ENCODE results near the gene EPHA4. TPM values are rescaled to one million over a fixed set of nuclear protein-coding genes. Genes with fewer than 3 reads are reported as not detected.

The EPHA4 gene
- total RNA-seq, 1 donor from 2014 or later: 24.0 TPM

DNA sequence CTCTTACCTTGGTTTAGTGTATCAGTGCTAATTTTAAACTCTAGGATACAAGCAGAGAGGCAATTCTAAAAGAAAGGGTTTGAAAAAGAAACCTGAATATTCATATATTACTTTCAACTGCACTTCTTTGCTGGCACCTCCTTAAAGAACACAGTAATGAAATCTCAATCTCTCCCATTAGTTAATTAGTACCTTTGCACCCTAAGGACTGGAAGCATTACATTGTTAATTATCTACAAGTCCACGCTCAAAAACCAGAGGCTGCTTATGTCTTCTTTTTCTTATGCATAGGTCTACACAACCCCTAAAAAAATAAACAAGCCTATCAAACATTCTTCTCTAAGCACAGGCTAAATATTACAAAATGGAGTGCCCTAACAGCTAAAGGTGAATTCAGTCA lies 20.2 kb downstream of the EPHA4 start:
- Histone ChIP-seq H3K4me1 (ENCODE audit: control insufficient read depth in 3 of 3, insufficient read depth in 3 of 3, low read length in 3 of 3) (peaks cover 6 to 11% (median 8%) of the 10 kb centered on the region in 3 donors), H3K27ac (ENCODE audit: low read depth, low read length) (no peak overlapping the region)

DNA sequence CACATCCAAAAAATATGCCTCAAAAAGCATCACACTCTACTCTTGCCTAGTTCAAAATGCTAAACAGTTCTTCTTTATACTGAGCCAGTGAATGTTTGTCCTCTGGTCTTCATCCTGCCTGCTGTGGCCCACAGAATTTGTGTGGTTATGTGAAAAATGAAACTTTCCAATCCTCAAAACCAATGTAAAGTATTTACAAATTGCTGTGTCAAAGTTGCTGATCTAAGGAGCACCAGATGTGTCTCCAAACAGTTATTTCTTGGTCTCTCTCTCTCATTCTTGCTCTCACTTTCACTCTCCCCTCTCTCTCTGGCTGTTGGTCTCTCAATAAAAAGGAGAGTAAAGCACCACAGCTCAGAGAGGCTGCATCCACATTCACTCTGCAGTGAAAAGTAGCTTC lies 23.0 kb downstream of the EPHA4 start:
- Histone ChIP-seq H3K36me3 (ENCODE audit: control insufficient read depth in 3 of 3, insufficient read depth in 3 of 3, low read length in 3 of 3) (no peaks in the 10 kb centered on the region), H3K9ac (ENCODE audit: low read depth in 1 of 3, low read length in 3 of 3) (no peak overlapping the region), H3K4me1 (ENCODE audit: control insufficient read depth in 3 of 3, insufficient read depth in 3 of 3, low read length in 3 of 3) (peaks cover 0 to 3% (median 0%) of the 10 kb centered on the region in 3 donors), H3K9me3 (ENCODE audit: control insufficient read depth in 3 of 3, low read length in 3 of 3) (no peaks in the 10 kb centered on the region), H3K27me3 (ENCODE audit: control insufficient read depth in 3 of 3, insufficient read depth in 3 of 3, low read length in 3 of 3) (no peaks in the 10 kb centered on the region), H3K27ac (ENCODE audit: low read depth, low read length) (no peak overlapping the region), H3K4me3 (ENCODE audit: low read length in 3 of 3) (no peak overlapping the region)

More for the DNA sequence above, 20.2 kb downstream of the EPHA4 start:
- no peaks in the 10 kb centered on the region for H3K27me3 ChIP-seq (ENCODE audit: control insufficient read depth in 3 of 3, insufficient read depth in 3 of 3, low read length in 3 of 3)
- H3K36me3 ChIP-seq (ENCODE audit: control insufficient read depth in 3 of 3, insufficient read depth in 3 of 3, low read length in 3 of 3): no peaks in the 10 kb centered on the region
- H3K4me3 ChIP-seq (ENCODE audit: low read length in 3 of 3): no peak overlapping the region
- no peak overlapping the region for H3K9ac ChIP-seq (ENCODE audit: low read depth in 1 of 3, low read length in 3 of 3)
- no peaks in the 10 kb centered on the region for H3K9me3 ChIP-seq (ENCODE audit: control insufficient read depth in 3 of 3, low read length in 3 of 3)

DNA sequence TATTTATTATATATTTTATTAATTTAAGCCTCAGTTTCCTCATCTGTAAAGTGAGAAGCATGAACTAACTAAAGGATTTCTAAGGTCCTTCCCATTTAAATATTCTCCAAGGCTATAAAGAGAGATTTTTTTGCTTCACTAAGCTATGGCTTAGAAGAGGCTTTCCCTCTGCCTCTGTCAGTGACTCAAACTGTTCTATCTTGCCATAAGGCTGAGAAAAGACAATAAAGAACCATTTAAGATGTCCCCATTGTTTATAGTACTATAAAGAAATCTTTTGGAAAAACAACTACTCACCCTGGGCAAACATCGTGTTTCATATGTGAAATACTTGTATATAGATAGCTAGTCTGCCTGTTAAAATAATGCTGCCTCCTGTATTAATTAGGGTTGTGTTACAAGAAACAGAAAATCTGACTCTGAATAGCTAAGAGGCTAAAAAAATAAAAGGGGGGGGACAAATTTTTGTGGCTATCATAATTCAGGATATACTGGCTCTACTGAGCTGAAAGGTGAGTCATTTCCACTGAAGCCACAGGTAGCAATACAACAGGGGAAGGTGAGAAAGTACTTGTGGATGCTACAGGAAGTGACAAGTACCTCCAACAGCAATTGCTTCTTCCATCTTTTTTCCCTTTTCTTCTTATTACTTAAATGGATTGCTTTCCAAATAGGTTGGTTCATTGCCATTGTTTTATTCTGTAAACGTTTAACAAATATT lies 25.4 kb downstream of the EPHA4 start:
- H3K4me1 ChIP-seq (ENCODE audit: control insufficient read depth in 3 of 3, insufficient read depth in 3 of 3, low read length in 3 of 3): no peaks in the 10 kb centered on the region
- no peaks in the 10 kb centered on the region for H3K9me3 ChIP-seq (ENCODE audit: control insufficient read depth in 3 of 3, low read length in 3 of 3)
- no peaks in the 10 kb centered on the region for H3K36me3 ChIP-seq (ENCODE audit: control insufficient read depth in 3 of 3, insufficient read depth in 3 of 3, low read length in 3 of 3)
- H3K27me3 ChIP-seq (ENCODE audit: control insufficient read depth in 3 of 3, insufficient read depth in 3 of 3, low read length in 3 of 3): no peaks in the 10 kb centered on the region
- H3K9ac ChIP-seq (ENCODE audit: low read depth in 1 of 3, low read length in 3 of 3): no peak overlapping the region
- H3K4me3 ChIP-seq (ENCODE audit: low read length in 3 of 3): no peak overlapping the region
- no peak overlapping the region for H3K27ac ChIP-seq (ENCODE audit: low read depth, low read length)

DNA sequence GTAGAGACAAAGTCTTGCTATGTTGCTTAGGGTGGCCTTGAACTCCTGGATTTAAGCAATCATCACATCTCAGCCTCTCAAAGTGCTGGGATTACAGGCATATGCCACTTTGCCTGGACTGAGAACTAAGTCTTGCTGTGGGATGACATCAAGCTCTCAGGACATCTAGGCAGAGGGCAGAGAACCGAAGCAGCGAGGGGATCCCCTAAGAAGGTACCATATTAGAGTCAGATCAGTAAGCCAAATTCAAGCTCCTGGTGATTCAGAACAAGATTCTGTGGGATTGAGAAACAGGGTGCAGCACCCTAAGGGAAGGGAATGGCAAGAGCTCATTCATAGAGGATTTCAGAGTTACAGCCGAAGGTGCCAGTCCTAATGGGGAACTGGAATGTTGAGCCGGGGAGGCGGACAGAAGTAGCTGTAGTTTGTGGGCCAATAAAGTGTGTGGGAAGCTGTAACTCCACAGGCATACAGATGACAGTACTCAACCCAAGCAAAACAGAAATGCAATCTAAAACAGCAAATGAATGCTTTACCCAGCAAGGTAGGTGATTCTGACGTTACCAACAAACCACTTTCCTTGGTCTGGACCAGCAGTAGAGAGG lies 30.9 kb downstream of the EPHA4 start:
- Histone ChIP-seq H3K4me1 (ENCODE audit: control insufficient read depth in 3 of 3, insufficient read depth in 3 of 3, low read length in 3 of 3) (no peaks in the 10 kb centered on the region), H3K27ac (ENCODE audit: low read depth, low read length) (no peak overlapping the region), H3K27me3 (ENCODE audit: control insufficient read depth in 3 of 3, insufficient read depth in 3 of 3, low read length in 3 of 3) (no peaks in the 10 kb centered on the region), H3K36me3 (ENCODE audit: control insufficient read depth in 3 of 3, insufficient read depth in 3 of 3, low read length in 3 of 3) (no peaks in the 10 kb centered on the region), H3K9me3 (ENCODE audit: control insufficient read depth in 3 of 3, low read length in 3 of 3) (no peaks in the 10 kb centered on the region), H3K4me3 (ENCODE audit: low read length in 3 of 3) (no peak overlapping the region), H3K9ac (ENCODE audit: low read depth in 1 of 3, low read length in 3 of 3) (no peak overlapping the region)

DNA sequence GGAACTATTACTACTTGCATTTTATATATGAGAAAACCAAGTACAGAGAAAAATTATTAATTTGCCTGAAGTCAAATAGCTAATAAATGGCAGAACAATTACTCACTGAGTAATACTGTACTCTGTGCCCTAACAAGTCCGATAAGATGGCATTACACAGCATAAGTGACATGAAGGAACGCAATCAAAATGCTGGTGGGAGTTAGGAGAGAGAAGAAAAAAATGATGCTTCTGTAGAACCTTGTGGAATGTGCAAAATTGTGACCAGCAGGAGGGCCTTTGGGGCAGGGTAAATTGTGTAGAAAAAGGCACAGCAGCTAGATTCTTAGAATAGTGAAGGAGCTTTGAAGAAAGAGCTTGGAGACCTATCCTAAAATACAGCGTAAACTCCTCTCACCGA lies 32.9 kb downstream of the EPHA4 start:
- H3K36me3 ChIP-seq (ENCODE audit: control insufficient read depth in 3 of 3, insufficient read depth in 3 of 3, low read length in 3 of 3): no peaks in the 10 kb centered on the region
- H3K27ac ChIP-seq (ENCODE audit: low read depth, low read length): no peak overlapping the region
- no peak overlapping the region for H3K9ac ChIP-seq (ENCODE audit: low read depth in 1 of 3, low read length in 3 of 3)
- H3K4me3 ChIP-seq (ENCODE audit: low read length in 3 of 3): no peak overlapping the region
- H3K4me1 ChIP-seq (ENCODE audit: control insufficient read depth in 3 of 3, insufficient read depth in 3 of 3, low read length in 3 of 3): no peaks in the 10 kb centered on the region
- H3K9me3 ChIP-seq (ENCODE audit: control insufficient read depth in 3 of 3, low read length in 3 of 3): no peaks in the 10 kb centered on the region
- no peaks in the 10 kb centered on the region for H3K27me3 ChIP-seq (ENCODE audit: control insufficient read depth in 3 of 3, insufficient read depth in 3 of 3, low read length in 3 of 3)

DNA sequence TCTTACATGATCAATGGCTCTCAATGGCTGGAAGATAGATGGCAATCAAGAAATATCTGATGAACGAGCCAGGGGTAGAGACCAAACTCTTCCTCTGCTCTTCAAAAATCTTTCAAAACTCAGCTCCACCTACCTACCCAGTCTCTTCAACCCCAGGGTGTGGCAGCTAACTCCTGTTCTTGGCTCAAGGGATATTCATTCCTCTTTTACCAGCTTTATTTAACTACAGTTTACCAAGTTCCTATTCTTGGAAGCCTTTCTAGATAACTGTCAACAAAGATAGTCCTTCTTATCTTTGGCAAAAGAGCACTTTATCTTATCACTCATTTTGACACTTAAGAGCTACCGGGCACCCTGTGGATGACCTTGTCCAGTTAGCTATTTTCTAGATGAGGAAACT lies 36.3 kb downstream of the EPHA4 start:
- H3K9me3 ChIP-seq (ENCODE audit: control insufficient read depth in 3 of 3, low read length in 3 of 3): no peaks in the 10 kb centered on the region
- H3K9ac ChIP-seq (ENCODE audit: low read depth in 1 of 3, low read length in 3 of 3): no peak overlapping the region
- no peaks in the 10 kb centered on the region for H3K4me1 ChIP-seq (ENCODE audit: control insufficient read depth in 3 of 3, insufficient read depth in 3 of 3, low read length in 3 of 3)
- H3K27me3 ChIP-seq (ENCODE audit: control insufficient read depth in 3 of 3, insufficient read depth in 3 of 3, low read length in 3 of 3): no peaks in the 10 kb centered on the region
- H3K27ac ChIP-seq (ENCODE audit: low read depth, low read length): no peak overlapping the region
- H3K36me3 ChIP-seq (ENCODE audit: control insufficient read depth in 3 of 3, insufficient read depth in 3 of 3, low read length in 3 of 3): no peaks in the 10 kb centered on the region
- H3K4me3 ChIP-seq (ENCODE audit: low read length in 3 of 3): no peak overlapping the region

DNA sequence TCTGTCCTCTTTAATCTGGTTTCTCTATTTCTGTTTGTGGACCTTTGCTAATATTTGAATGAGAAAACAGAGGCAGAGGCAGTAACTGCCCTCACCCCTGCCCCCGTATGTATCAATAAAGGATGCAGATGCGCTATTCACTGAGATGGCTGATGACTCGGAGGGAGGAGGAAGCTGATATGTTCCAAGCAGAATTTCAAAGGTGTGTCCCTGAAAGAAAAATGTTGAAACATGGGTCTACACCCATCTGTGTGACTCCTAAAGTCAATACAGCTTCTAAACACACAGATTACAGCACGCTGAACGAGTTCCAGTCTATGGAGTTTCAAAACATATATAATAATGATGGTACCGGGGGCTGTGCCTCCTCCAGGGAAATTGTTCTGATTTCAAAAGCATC lies 38.8 kb downstream of the EPHA4 start:
- Histone ChIP-seq H3K36me3 (ENCODE audit: control insufficient read depth in 3 of 3, insufficient read depth in 3 of 3, low read length in 3 of 3) (no peaks in the 10 kb centered on the region), H3K27me3 (ENCODE audit: control insufficient read depth in 3 of 3, insufficient read depth in 3 of 3, low read length in 3 of 3) (no peaks in the 10 kb centered on the region), H3K27ac (ENCODE audit: low read depth, low read length) (no peak overlapping the region), H3K4me3 (ENCODE audit: low read length in 3 of 3) (no peak overlapping the region), H3K9me3 (ENCODE audit: control insufficient read depth in 3 of 3, low read length in 3 of 3) (no peaks in the 10 kb centered on the region), H3K4me1 (ENCODE audit: control insufficient read depth in 3 of 3, insufficient read depth in 3 of 3, low read length in 3 of 3) (peaks cover 0 to 13% (median 3%) of the 10 kb centered on the region in 3 donors), H3K9ac (ENCODE audit: low read depth in 1 of 3, low read length in 3 of 3) (no peak overlapping the region)

DNA sequence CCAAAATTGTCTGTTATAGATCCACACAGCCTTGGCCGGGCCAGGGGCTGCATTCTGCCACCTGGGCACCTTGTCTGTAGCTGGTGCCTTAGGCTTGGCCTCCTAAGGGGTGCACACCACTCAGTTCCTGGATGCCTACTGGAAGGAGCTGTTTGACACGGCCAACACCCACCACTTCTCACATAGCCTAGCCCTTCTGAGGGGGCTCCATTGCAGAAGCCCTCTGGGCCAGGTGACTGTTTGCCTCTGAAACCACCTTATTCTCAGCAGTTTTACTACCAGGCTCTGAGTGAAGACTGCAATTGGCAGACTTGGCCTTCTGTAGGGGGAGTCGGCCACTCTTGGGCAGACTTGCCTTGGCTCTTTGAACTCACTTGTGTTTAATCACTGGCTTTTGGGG lies 39.5 kb downstream of the EPHA4 start:
- no peaks in the 10 kb centered on the region for H3K9me3 ChIP-seq (ENCODE audit: control insufficient read depth in 3 of 3, low read length in 3 of 3)
- H3K36me3 ChIP-seq (ENCODE audit: control insufficient read depth in 3 of 3, insufficient read depth in 3 of 3, low read length in 3 of 3): no peaks in the 10 kb centered on the region
- H3K27ac ChIP-seq (ENCODE audit: low read depth, low read length): no peak overlapping the region
- no peaks in the 10 kb centered on the region for H3K27me3 ChIP-seq (ENCODE audit: control insufficient read depth in 3 of 3, insufficient read depth in 3 of 3, low read length in 3 of 3)
- no peak overlapping the region for H3K4me3 ChIP-seq (ENCODE audit: low read length in 3 of 3)
- H3K9ac ChIP-seq (ENCODE audit: low read depth in 1 of 3, low read length in 3 of 3): no peak overlapping the region
- H3K4me1 ChIP-seq (ENCODE audit: control insufficient read depth in 3 of 3, insufficient read depth in 3 of 3, low read length in 3 of 3): peaks cover 0 to 13% (median 3%) of the 10 kb centered on the region in 3 donors

DNA sequence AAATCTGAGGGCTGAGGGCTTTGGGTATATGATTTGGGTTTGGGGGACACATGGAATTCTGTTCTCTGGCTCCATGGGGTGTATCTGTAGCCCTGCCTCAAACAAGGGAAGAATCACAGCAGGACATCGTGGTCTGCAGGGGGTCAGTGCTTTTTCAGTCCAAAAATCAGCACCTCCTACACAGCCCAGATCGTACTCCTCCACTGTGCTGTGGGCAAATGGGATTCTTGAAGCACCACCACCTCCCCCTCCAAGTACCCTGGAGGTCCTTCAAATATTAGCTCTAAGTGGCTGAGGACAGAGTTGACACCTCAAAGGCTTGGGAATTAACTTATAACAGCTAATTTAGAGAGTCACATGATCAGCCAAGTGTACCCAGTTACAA lies 41.5 kb downstream of the EPHA4 start:
- H3K4me3 ChIP-seq (ENCODE audit: low read length in 3 of 3): no peak overlapping the region
- H3K4me1 ChIP-seq (ENCODE audit: control insufficient read depth in 3 of 3, insufficient read depth in 3 of 3, low read length in 3 of 3): peaks cover 0 to 13% (median 3%) of the 10 kb centered on the region in 3 donors
- H3K27me3 ChIP-seq (ENCODE audit: control insufficient read depth in 3 of 3, insufficient read depth in 3 of 3, low read length in 3 of 3): no peaks in the 10 kb centered on the region
- H3K36me3 ChIP-seq (ENCODE audit: control insufficient read depth in 3 of 3, insufficient read depth in 3 of 3, low read length in 3 of 3): no peaks in the 10 kb centered on the region
- H3K27ac ChIP-seq (ENCODE audit: low read depth, low read length): no peak overlapping the region
- H3K9me3 ChIP-seq (ENCODE audit: control insufficient read depth in 3 of 3, low read length in 3 of 3): no peaks in the 10 kb centered on the region
- H3K9ac ChIP-seq (ENCODE audit: low read depth in 1 of 3, low read length in 3 of 3): no peak overlapping the region

DNA sequence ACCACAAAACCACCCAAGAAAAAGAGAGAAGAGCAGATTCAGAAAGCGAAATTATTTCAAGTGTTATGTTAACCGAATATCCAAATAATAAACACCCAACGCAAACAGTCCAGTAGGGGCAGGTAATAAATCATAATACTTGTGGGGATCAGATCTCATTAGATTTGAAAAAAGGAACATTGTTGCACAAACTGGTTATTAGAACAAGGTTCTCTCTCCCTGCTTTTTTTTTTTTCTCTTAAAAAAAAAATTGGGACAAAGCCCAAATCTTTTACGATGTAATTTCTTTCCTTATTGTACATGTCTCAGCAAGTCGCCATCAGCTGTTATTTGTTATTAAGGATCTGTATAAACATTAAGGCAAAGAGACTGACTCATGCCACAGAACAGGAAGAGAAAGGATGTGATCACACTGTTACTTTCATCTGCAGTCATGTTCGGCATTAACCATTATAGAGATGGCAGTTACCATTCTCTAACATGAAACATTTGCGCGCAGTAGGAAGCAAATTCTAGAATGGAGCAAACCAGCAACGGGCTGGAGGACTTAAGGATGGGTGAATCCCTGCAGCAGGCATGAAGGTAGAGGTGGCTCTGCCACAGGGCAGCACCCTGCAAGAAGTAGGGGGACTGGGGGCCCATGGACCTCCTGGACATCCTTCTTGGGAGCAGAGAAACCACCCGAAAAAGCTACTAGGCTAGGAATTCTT lies 42.0 kb downstream of the EPHA4 start:
- Histone ChIP-seq H3K9me3 (ENCODE audit: control insufficient read depth in 3 of 3, low read length in 3 of 3) (no peaks in the 10 kb centered on the region), H3K27me3 (ENCODE audit: control insufficient read depth in 3 of 3, insufficient read depth in 3 of 3, low read length in 3 of 3) (no peaks in the 10 kb centered on the region), H3K27ac (ENCODE audit: low read depth, low read length) (peak overlapping the region; percentile 10), H3K4me3 (ENCODE audit: low read length in 3 of 3) (no peak overlapping the region), H3K9ac (ENCODE audit: low read depth in 1 of 3, low read length in 3 of 3) (no peak overlapping the region), H3K36me3 (ENCODE audit: control insufficient read depth in 3 of 3, insufficient read depth in 3 of 3, low read length in 3 of 3) (no peaks in the 10 kb centered on the region), H3K4me1 (ENCODE audit: control insufficient read depth in 3 of 3, insufficient read depth in 3 of 3, low read length in 3 of 3) (peaks cover 0 to 13% (median 3%) of the 10 kb centered on the region in 3 donors)

Measured in skeletal muscle tissue (tissue), 4 donors.